A549 (cell line): Measurements from ENCODE around the gene RUVBL2. TPM values are rescaled to one million over a fixed set of nuclear protein-coding genes. Genes with fewer than 3 reads are reported as not detected.
"Not testable (repeated sequence)": the region's sequence is repeated elsewhere in the genome, so short reads cannot be mapped to it uniquely, and the experiment has no call there.

Experiments
- ATAC-seq, 2 experiments: fragments of 200-7000 bp in 1 of 2; fragments of >200 bp in 1 of 2; cut with Nextera tagmentation in 1 of 2; cut with Tn5 transposase in 1 of 2; 3 replicates each; pipeline versions ENCODE4 v1.8.0 to v1.9.1; 2018 to 2020; ENCODE audit warnings: mild to moderate bottlenecking in 1 of 2, moderate library complexity in 1 of 2
- CTCF ChIA-PET: fragments of 300-600 bp; sonication (Branson Sonifier 250); formaldehyde crosslinking; extraction: SDS; loops from one replicate; lab custom pipeline; 2021; ENCODE audit warnings: antibody characterized with exemption, inconsistent platforms; lab: Yijun Ruan, JAX
- POLR2A ChIA-PET: fragments of 350-600 bp; formaldehyde crosslinking; extraction: SDS; loops from one replicate; lab custom pipeline; 2021; ENCODE audit warnings: antibody characterized with exemption, inconsistent platforms; lab: Yijun Ruan, JAX
- DNase-seq, 2 experiments: peaks; one replicate each; pipeline versions ENCODE4 v3.0.0 to v3.0.0-alpha.2; 2011 to 2016; ENCODE audit warnings: low read depth in 1 of 2, low spot score in 1 of 2
- FAIRE-seq: peaks from 2 replicates; lab custom pipeline; 2011; peaks lifted over from hg19 to GRCh38; lab: Jason Lieb, UNC
- H3K27ac ChIP-seq, 2 experiments: fragments of >200 bp; sonication (Bioruptor Twin); formaldehyde crosslinking; 3 replicates each; pipeline ENCODE4 v1.5.1; 2016 to 2017
- H3K4me1 ChIP-seq: fragments of >200 bp; sonication (Bioruptor Twin); formaldehyde crosslinking; 3 replicates; pipeline ENCODE4 v1.6.1; 2016
- H3K4me2 ChIP-seq: fragments of >200 bp; sonication (Bioruptor Twin); formaldehyde crosslinking; 3 replicates; pipeline ENCODE4 v1.6.1; 2016
- H3K4me3 ChIP-seq: fragments of >200 bp; sonication (Bioruptor Twin); formaldehyde crosslinking; 3 replicates; pipeline ENCODE4 v1.5.1; 2016
- H3K9me3 ChIP-seq: fragments of >200 bp; sonication (Bioruptor Twin); formaldehyde crosslinking; 3 replicates; pipeline ENCODE4 v1.6.1; 2016
- BCL3 ChIP-seq: fragments of >200 bp; sonication (Bioruptor Twin); formaldehyde crosslinking; IDR thresholded peaks from 3 replicates; pipeline ENCODE4 v1.6.1; 2016
- CBX2 ChIP-seq: fragments of 200-600 bp; sonication (generic); IDR thresholded peaks from 2 replicates; pipeline ENCODE4 v1.6.1; 2016; ENCODE audit warnings: low read depth, mild to moderate bottlenecking, borderline replicate concordance
- CEBPB ChIP-seq, 2 experiments: fragments of >200 bp in 1 of 2; sonication (Bioruptor Twin) in 1 of 2; formaldehyde crosslinking in 1 of 2; IDR thresholded peaks; 2 replicates each; pipeline ENCODE4 v1.6.1; 2012 to 2016
- CHD4 ChIP-seq: fragments of 200-600 bp; sonication (generic); IDR thresholded peaks from 2 replicates; pipeline ENCODE4 v1.6.1; 2016; ENCODE audit warnings: antibody characterized with exemption, mild to moderate bottlenecking, borderline replicate concordance
- EHF ChIP-seq: fragments of 250-450 bp; sonication (Bioruptor Pico); IDR thresholded peaks from 2 replicates; pipeline ENCODE4 v1.5.0; 2020; ENCODE audit warnings: mild to moderate bottlenecking
- ESRRA ChIP-seq: fragments of 150-350 bp; IDR thresholded peaks from 2 replicates; pipeline ENCODE4 v1.6.1; 2014; ENCODE audit warnings: mild to moderate bottlenecking, low read length, borderline replicate concordance
- FOSB ChIP-seq: fragments of 250-450 bp; sonication (Bioruptor Pico); IDR thresholded peaks from 2 replicates; pipeline ENCODE4 v1.5.0; 2020; ENCODE audit warnings: mild to moderate bottlenecking, moderate library complexity
- FOSL2 ChIP-seq, 2 experiments: fragments of 450-650 bp in 1 of 2; fragments of >200 bp in 1 of 2; sonication (Bioruptor Twin) in 1 of 2; formaldehyde crosslinking; IDR thresholded peaks; 2 replicates each; pipeline versions ENCODE4 v1.5.0 to v1.6.1; 2016 to 2020; ENCODE audit warnings: mild to moderate bottlenecking in 1 of 2, moderate library complexity in 1 of 2
- FOXS1 ChIP-seq: fragments of 250-450 bp; sonication (Bioruptor Pico); IDR thresholded peaks from 2 replicates; pipeline ENCODE4 v1.5.0; 2020; ENCODE audit warnings: mild to moderate bottlenecking, moderate library complexity
- GATA3 ChIP-seq: IDR thresholded peaks from 2 replicates; pipeline ENCODE4 v1.6.1; 2012; ENCODE audit warnings: borderline replicate concordance
- HES2 ChIP-seq: fragments of >200 bp; sonication (Bioruptor Twin); formaldehyde crosslinking; IDR thresholded peaks from 2 replicates; pipeline ENCODE4 v1.6.1; 2016
- HEYL ChIP-seq: fragments of 250-450 bp; sonication (Bioruptor Pico); IDR thresholded peaks from 2 replicates; pipeline ENCODE4 v1.8.0; 2021; ENCODE audit warnings: mild to moderate bottlenecking, moderate library complexity
- HOXA7 ChIP-seq: fragments of 250-450 bp; sonication (Bioruptor Pico); IDR thresholded peaks from 2 replicates; pipeline ENCODE4 v1.5.0; 2020; ENCODE audit warnings: mild to moderate bottlenecking, moderate library complexity
- JUN ChIP-seq, 2 experiments: fragments of >200 bp; sonication (Bioruptor Twin); formaldehyde crosslinking; IDR thresholded peaks; 2 replicates in 1 of 2; 3 replicates in 1 of 2; pipeline ENCODE4 v1.6.1; 2016 to 2017
- KDM5A ChIP-seq: fragments of 200-600 bp; sonication (generic); IDR thresholded peaks from 2 replicates; pipeline ENCODE4 v1.6.1; 2016; ENCODE audit warnings: antibody characterized with exemption, mild to moderate bottlenecking
- MAFK ChIP-seq: fragments of 450-650 bp; IDR thresholded peaks from 2 replicates; pipeline ENCODE4 v1.6.1; 2014; ENCODE audit not compliant: partially characterized antibody
- MAX ChIP-seq: IDR thresholded peaks from 2 replicates; pipeline ENCODE4 v1.6.1; 2012
- MAZ ChIP-seq: fragments of 150-350 bp; IDR thresholded peaks from 2 replicates; pipeline ENCODE4 v1.6.1; 2014; ENCODE audit warnings: antibody characterized with exemption, low read depth, low read length, borderline replicate concordance
- MYC ChIP-seq: IDR thresholded peaks from 2 replicates; pipeline ENCODE4 v1.6.1; 2012; ENCODE audit warnings: mild to moderate bottlenecking, inconsistent platforms, low read length, improper control_type of control experiment, borderline replicate concordance
- NR3C1 ChIP-seq: fragments of >200 bp; sonication (Bioruptor Twin); formaldehyde crosslinking; IDR thresholded peaks from 3 replicates; pipeline ENCODE4 v1.6.1; 2017
- PHF8 ChIP-seq: fragments of 200-600 bp; sonication (generic); IDR thresholded peaks from 2 replicates; pipeline ENCODE4 v1.6.1; 2016; ENCODE audit warnings: low read depth, mild to moderate bottlenecking, antibody characterized with exemption, moderate library complexity, borderline replicate concordance
- RARB ChIP-seq: fragments of 250-450 bp; sonication (Bioruptor Pico); IDR thresholded peaks from 2 replicates; pipeline ENCODE4 v1.8.0; 2021; ENCODE audit warnings: mild to moderate bottlenecking, moderate library complexity
- RFX5 ChIP-seq: fragments of 450-650 bp; IDR thresholded peaks from 2 replicates; pipeline ENCODE4 v1.7.1; 2014; ENCODE audit warnings: antibody characterized with exemption, mild to moderate bottlenecking, moderate library complexity
- RNF2 ChIP-seq: fragments of 200-600 bp; sonication (generic); IDR thresholded peaks from 2 replicates; pipeline ENCODE4 v1.6.1; 2016; ENCODE audit warnings: low read depth, mild to moderate bottlenecking, antibody characterized with exemption, moderate library complexity, borderline replicate concordance
- SMC3 ChIP-seq: fragments of >200 bp; sonication (Bioruptor Twin); formaldehyde crosslinking; IDR thresholded peaks from 3 replicates; pipeline ENCODE4 v1.6.1; 2018; ENCODE audit warnings: inconsistent platforms
- SREBF2 ChIP-seq: fragments of 450-650 bp; IDR thresholded peaks from 2 replicates; pipeline ENCODE4 v1.6.1; 2014; ENCODE audit warnings: mild to moderate bottlenecking, moderate library complexity
- ZC3H11A ChIP-seq: fragments of 450-650 bp; IDR thresholded peaks from 2 replicates; pipeline ENCODE4 v1.6.1; 2014; ENCODE audit warnings: antibody characterized with exemption, mild to moderate bottlenecking
- WGBS: methylation state at CpG from one replicate; pipeline ENCODE4 v1.1.6; 2017; ENCODE audit errors: missing lambda C conversion rate; 5-methylcytosine and 5-hydroxymethylcytosine counted together
- polyA plus RNA-seq, 4 experiments: library from polyadenylated mRNA; depleted of rRNA in 3 of 4; stranded (reverse); fragments of >200 nt; fragmentation: RNase III in 1 of 4; extraction: RNeasy Plus Mini Kit Qiagen cat#74134 plus additional on column Dnase treatment in 1 of 4; gene quantifications; 2 replicates in 3 of 4; 3 replicates in 1 of 4; pipeline ENCODE4 v1.2.3, GENCODE V29; 2011 to 2017
- TF ChIP-seq, protein P1 (sequence below): fragments of 150-350 bp; IDR thresholded peaks from 2 replicates; pipeline ENCODE4 v1.6.1; 2014; ENCODE audit warnings: low read depth, mild to moderate bottlenecking, low read length
- TF ChIP-seq, protein P2 (sequence below): IDR thresholded peaks from 2 replicates; pipeline ENCODE4 v1.6.1; 2012; ENCODE audit warnings: low read depth, borderline replicate concordance
- TF ChIP-seq, protein P3 (sequence below): fragments of 250-450 bp; sonication (Bioruptor Pico); IDR thresholded peaks from 2 replicates; pipeline ENCODE4 v1.5.0; 2020; ENCODE audit warnings: low read depth, mild to moderate bottlenecking, moderate library complexity
- TF ChIP-seq, protein P4 (sequence below): fragments of 250-450 bp; sonication (Bioruptor Pico); IDR thresholded peaks from 2 replicates; pipeline ENCODE4 v1.5.0; 2021; ENCODE audit warnings: mild to moderate bottlenecking, moderate library complexity, borderline replicate concordance
- TF ChIP-seq, protein P5 (sequence below): IDR thresholded peaks from 2 replicates; pipeline ENCODE4 v1.6.1; 2012

The RUVBL2 gene
- polyA plus RNA-seq, 2 of the 4 experiments (the other 2 are of a cell fraction), result 186 to 225 TPM

GRCh38 chr19:49056101-49056901 is 62.6 kb downstream of the RUVBL2 start (continued):
- TF ChIP-seq FOXS1 (no peak), EHF (CRISPR knock-in tag) (no peak), CEBPB (IDR thresholded peaks at IDR 0.05) (no peak), HOXA7 (CRISPR knock-in tag) (no peak), MYC (no peak), SREBF2 (no peak), ESRRA (no peak), CHD4 (no peak), RFX5 (no peak), RNF2 (no peak), SMC3 (no peak), MAX (peak; percentile 76), JUN (IDR thresholded peaks at IDR 0.05) (peak in 1 of 2 experiments; percentile 44; a peak in 1 of 5 replicates), BCL3 (no peak), MAZ (no peak), RARB (CRISPR knock-in tag) (no peak), ZC3H11A (no peak), FOSB (CRISPR knock-in tag) (no peak), HES2 (no peak), NR3C1 (no peak), PHF8 (no peak), FOSL2 (IDR thresholded peaks at IDR 0.05) (no peak), FOSL2 (CRISPR knock-in tag; IDR thresholded peaks at IDR 0.05) (no peak), CBX2 (no peak), GATA3 (peak; percentile 18; the same call in 1 of the 2 replicates), KDM5A (no peak), HEYL (no peak), MAFK (no peak)
- TF ChIP-seq, protein P1, sequence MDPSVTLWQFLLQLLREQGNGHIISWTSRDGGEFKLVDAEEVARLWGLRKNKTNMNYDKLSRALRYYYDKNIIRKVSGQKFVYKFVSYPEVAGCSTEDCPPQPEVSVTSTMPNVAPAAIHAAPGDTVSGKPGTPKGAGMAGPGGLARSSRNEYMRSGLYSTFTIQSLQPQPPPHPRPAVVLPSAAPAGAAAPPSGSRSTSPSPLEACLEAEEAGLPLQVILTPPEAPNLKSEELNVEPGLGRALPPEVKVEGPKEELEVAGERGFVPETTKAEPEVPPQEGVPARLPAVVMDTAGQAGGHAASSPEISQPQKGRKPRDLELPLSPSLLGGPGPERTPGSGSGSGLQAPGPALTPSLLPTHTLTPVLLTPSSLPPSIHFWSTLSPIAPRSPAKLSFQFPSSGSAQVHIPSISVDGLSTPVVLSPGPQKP, result no peak
- TF ChIP-seq, protein P2, sequence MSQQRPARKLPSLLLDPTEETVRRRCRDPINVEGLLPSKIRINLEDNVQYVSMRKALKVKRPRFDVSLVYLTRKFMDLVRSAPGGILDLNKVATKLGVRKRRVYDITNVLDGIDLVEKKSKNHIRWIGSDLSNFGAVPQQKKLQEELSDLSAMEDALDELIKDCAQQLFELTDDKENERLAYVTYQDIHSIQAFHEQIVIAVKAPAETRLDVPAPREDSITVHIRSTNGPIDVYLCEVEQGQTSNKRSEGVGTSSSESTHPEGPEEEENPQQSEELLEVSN, result peak; percentile 80
- TF ChIP-seq, protein P3, sequence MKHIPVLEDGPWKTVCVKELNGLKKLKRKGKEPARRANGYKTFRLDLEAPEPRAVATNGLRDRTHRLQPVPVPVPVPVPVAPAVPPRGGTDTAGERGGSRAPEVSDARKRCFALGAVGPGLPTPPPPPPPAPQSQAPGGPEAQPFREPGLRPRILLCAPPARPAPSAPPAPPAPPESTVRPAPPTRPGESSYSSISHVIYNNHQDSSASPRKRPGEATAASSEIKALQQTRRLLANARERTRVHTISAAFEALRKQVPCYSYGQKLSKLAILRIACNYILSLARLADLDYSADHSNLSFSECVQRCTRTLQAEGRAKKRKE, result no peak
- TF ChIP-seq, protein P4, sequence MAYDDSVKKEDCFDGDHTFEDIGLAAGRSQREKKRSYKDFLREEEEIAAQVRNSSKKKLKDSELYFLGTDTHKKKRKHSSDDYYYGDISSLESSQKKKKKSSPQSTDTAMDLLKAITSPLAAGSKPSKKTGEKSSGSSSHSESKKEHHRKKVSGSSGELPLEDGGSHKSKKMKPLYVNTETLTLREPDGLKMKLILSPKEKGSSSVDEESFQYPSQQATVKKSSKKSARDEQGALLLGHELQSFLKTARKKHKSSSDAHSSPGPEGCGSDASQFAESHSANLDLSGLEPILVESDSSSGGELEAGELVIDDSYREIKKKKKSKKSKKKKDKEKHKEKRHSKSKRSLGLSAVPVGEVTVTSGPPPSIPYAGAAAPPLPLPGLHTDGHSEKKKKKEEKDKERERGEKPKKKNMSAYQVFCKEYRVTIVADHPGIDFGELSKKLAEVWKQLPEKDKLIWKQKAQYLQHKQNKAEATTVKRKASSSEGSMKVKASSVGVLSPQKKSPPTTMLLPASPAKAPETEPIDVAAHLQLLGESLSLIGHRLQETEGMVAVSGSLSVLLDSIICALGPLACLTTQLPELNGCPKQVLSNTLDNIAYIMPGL (CRISPR knock-in tag), result no peak
- TF ChIP-seq, protein P5, sequence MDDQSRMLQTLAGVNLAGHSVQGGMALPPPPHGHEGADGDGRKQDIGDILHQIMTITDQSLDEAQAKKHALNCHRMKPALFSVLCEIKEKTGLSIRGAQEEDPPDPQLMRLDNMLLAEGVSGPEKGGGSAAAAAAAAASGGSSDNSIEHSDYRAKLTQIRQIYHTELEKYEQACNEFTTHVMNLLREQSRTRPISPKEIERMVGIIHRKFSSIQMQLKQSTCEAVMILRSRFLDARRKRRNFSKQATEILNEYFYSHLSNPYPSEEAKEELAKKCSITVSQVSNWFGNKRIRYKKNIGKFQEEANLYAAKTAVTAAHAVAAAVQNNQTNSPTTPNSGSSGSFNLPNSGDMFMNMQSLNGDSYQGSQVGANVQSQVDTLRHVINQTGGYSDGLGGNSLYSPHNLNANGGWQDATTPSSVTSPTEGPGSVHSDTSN, result no peak

DNA sequence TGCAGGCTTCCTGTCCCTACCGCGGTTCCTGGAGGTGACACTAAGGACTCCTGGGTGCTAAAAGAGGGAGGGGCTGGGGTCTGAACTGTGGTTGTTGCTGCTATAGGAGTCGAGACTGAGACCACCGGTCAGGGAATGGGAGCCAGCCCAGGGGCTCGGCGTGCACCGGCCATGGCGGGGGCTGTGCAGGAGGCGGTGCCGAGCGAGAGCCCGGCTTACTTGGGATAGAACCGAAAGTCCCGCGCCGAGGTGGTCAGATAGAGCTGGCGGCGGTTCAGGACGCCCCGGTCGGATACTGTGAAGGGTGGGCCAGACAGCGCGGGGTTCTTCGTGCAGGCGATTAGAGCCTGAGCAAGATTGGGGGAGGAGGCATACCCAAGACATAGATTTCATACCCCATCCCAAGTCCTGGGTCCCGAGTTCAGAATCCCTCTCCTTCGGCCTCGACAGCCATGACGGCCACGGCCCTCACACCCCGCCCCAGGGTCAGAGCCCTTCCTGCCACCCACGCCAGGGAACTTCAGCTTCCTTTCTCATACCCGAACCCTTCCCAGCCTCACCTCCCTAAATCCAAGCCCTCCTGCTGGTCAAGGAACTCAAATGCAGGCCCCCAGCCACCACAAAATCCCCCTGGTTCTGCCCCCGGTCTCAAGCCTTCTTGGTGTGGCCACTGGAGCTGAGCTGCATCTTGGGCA is 63.4 kb downstream of the RUVBL2 start:
- CTCF ChIA-PET, result interaction anchor here (0.6 to 7.3 kb wide), 16 partner anchors 8 to 80 kb away, joined by 3 to 96 read pairs (median 6); partner anchors contain the start of genes GYS1, KCNA7, NTF4 and RUVBL2
- peak overlapping the region; percentile 64 to 87; a peak in 5 of 6 replicates for H3K27ac ChIP-seq
- FAIRE-seq, DNase-seq, H3K9me3 ChIP-seq: not testable (repeated sequence)
- H3K4me2 ChIP-seq, result peak overlapping the region; percentile 85
- POLR2A ChIA-PET, result interaction anchor here (0.6 to 1.8 kb wide), 3 partner anchors 38 to 71 kb away, joined by 4 to 5 read pairs (median 4); no protein-coding TSS in a partner anchor
- ATAC-seq, result peak; percentile 4 to 6; a peak in 3 of 6 replicates
- H3K4me1 ChIP-seq, result peaks cover 11% of the 10 kb centered on the region
- H3K4me3 ChIP-seq, result peak overlapping the region; percentile 54
- WGBS, result 81% methylated on average over 34 of the region's 34 CpGs
